Measurements from ENCODE around the gene SMIM14. TPM values are rescaled to one million over a fixed set of nuclear protein-coding genes. Genes with fewer than 3 reads are reported as not detected.

SMIM14 gene
- total RNA-seq, 1 experiment from 2014 or later, result 48.2 TPM

DNA sequence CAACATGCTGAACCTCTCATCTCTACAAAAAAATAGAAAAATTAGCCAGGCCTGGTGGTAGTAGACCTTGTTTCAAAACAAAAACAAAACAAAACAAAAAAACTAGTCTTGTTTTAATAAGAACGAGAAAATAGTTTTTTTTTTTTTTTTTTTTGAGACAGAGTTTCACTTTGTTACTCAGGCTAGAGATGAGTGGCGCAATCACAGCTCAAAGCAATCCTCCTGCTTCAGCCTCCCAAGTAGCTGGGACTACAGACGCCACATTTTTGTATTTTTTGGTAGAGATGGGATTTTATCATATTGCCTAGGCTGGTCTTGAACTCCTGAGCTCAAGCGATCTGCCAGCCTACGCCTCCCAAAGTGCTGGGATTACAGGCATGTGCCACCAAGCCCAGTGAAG, 63.7 kb downstream of the SMIM14 start:
- H3K27me3 ChIP-seq (ENCODE audit: control insufficient read depth, insufficient read depth, low read length), result no peaks in the 10 kb centered on the region
- POLR2A ChIA-PET, result interaction anchor here (0.6 kb wide), 1 partner anchor 14 kb away, joined by 3 read pairs; no protein-coding TSS in a partner anchor
- H3K4me3 ChIP-seq (ENCODE audit: low read depth in 2 of 2, low read length in 2 of 2), result no peak overlapping the region
- no peaks in the 10 kb centered on the region for H3K36me3 ChIP-seq (ENCODE audit: control insufficient read depth, insufficient read depth, low read length)
- TF ChIP-seq, protein P1, sequence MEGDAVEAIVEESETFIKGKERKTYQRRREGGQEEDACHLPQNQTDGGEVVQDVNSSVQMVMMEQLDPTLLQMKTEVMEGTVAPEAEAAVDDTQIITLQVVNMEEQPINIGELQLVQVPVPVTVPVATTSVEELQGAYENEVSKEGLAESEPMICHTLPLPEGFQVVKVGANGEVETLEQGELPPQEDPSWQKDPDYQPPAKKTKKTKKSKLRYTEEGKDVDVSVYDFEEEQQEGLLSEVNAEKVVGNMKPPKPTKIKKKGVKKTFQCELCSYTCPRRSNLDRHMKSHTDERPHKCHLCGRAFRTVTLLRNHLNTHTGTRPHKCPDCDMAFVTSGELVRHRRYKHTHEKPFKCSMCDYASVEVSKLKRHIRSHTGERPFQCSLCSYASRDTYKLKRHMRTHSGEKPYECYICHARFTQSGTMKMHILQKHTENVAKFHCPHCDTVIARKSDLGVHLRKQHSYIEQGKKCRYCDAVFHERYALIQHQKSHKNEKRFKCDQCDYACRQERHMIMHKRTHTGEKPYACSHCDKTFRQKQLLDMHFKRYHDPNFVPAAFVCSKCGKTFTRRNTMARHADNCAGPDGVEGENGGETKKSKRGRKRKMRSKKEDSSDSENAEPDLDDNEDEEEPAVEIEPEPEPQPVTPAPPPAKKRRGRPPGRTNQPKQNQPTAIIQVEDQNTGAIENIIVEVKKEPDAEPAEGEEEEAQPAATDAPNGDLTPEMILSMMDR (IDR thresholded peaks at IDR 0.05), result no peak
- no peak for TF ChIP-seq SIN3A (IDR thresholded peaks at IDR 0.05; ENCODE audit: borderline replicate concordance, insufficient read depth, low read depth, low read length)
- TF ChIP-seq TCF7L2 (IDR thresholded peaks at IDR 0.05; ENCODE audit: low read depth, low read length), result no peak
- no peak for TF ChIP-seq POLR2AphosphoS5 (IDR thresholded peaks at IDR 0.05; ENCODE audit: low read depth, low read length)
- TF ChIP-seq, protein P2, sequence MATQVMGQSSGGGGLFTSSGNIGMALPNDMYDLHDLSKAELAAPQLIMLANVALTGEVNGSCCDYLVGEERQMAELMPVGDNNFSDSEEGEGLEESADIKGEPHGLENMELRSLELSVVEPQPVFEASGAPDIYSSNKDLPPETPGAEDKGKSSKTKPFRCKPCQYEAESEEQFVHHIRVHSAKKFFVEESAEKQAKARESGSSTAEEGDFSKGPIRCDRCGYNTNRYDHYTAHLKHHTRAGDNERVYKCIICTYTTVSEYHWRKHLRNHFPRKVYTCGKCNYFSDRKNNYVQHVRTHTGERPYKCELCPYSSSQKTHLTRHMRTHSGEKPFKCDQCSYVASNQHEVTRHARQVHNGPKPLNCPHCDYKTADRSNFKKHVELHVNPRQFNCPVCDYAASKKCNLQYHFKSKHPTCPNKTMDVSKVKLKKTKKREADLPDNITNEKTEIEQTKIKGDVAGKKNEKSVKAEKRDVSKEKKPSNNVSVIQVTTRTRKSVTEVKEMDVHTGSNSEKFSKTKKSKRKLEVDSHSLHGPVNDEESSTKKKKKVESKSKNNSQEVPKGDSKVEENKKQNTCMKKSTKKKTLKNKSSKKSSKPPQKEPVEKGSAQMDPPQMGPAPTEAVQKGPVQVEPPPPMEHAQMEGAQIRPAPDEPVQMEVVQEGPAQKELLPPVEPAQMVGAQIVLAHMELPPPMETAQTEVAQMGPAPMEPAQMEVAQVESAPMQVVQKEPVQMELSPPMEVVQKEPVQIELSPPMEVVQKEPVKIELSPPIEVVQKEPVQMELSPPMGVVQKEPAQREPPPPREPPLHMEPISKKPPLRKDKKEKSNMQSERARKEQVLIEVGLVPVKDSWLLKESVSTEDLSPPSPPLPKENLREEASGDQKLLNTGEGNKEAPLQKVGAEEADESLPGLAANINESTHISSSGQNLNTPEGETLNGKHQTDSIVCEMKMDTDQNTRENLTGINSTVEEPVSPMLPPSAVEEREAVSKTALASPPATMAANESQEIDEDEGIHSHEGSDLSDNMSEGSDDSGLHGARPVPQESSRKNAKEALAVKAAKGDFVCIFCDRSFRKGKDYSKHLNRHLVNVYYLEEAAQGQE (IDR thresholded peaks at IDR 0.05; ENCODE audit: insufficient read depth in 1 of 2, low read depth in 2 of 2, low read length in 1 of 2), result no peak
- in situ Hi-C loops (cut with HindIII; ENCODE audit: low pct_unique_long_range_greater_than_20kb, low sequenced_read_pairs), result no loop called here
- no peaks in the 10 kb centered on the region for H3K4me1 ChIP-seq (ENCODE audit: control insufficient read depth, insufficient read depth, low read length)
- ATAC-seq (no peak), DNase-seq (ENCODE audit: low read depth, low spot score) (no peak)
- CTCF ChIA-PET, result interaction anchor here (0.7 kb wide), 1 partner anchor 500 kb away, joined by 3 read pairs; no protein-coding TSS in a partner anchor
- H3K27ac ChIP-seq (ENCODE audit: low read length), result no peak overlapping the region
- no peaks in the 10 kb centered on the region for H3K9me3 ChIP-seq (ENCODE audit: control insufficient read depth, insufficient read depth, low read depth, low read length)
- no TSS peak for BruUV-seq (replicated peaks)
- intact Hi-C loops (cut with micrococcal nuclease; ENCODE audit: unreplicated experiment), result no loop called here

DNA sequence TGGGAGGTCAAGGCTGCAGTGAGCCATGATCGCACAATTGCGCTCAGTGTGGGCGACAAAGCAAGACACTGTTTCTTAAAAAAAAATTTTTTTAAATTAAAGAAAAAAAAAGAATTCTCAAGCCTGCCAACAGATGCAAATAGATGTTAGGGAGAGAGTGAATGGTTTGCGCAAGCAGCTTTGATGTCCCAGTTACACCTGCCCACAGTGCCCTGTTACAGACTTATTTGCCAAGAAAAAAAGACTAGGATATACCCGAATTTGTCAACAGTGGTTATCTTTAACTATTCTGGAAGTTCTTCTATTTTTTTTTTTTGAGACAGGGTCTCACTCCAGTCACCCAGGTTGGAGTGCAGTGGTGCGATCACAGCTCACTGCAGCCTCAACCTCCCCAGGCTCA, 67.2 kb downstream of the SMIM14 start:
- DNase-seq (ENCODE audit: low read depth, low spot score) (no peak), ATAC-seq (no peak)
- Histone ChIP-seq H3K4me3 (ENCODE audit: low read depth in 2 of 2, low read length in 2 of 2) (no peak overlapping the region), H3K36me3 (ENCODE audit: control insufficient read depth, insufficient read depth, low read length) (no peaks in the 10 kb centered on the region), H3K27me3 (ENCODE audit: control insufficient read depth, insufficient read depth, low read length) (no peaks in the 10 kb centered on the region), H3K27ac (ENCODE audit: low read length) (no peak overlapping the region), H3K9me3 (ENCODE audit: control insufficient read depth, insufficient read depth, low read depth, low read length) (no peaks in the 10 kb centered on the region), H3K4me1 (ENCODE audit: control insufficient read depth, insufficient read depth, low read length) (no peaks in the 10 kb centered on the region)
- POLR2A ChIA-PET, result no interaction called here
- intact Hi-C loops (cut with micrococcal nuclease; ENCODE audit: unreplicated experiment) (no loop called here), in situ Hi-C loops (cut with HindIII; ENCODE audit: low pct_unique_long_range_greater_than_20kb, low sequenced_read_pairs) (no loop called here)
- CTCF ChIA-PET, result no interaction called here
- TF ChIP-seq TCF7L2 (IDR thresholded peaks at IDR 0.05; ENCODE audit: low read depth, low read length) (no peak), SIN3A (IDR thresholded peaks at IDR 0.05; ENCODE audit: borderline replicate concordance, insufficient read depth, low read depth, low read length) (no peak), POLR2AphosphoS5 (IDR thresholded peaks at IDR 0.05; ENCODE audit: low read depth, low read length) (no peak)
- TF ChIP-seq, protein P1 (IDR thresholded peaks at IDR 0.05), result no peak
- TF ChIP-seq, protein P2 (IDR thresholded peaks at IDR 0.05; ENCODE audit: insufficient read depth in 1 of 2, low read depth in 2 of 2, low read length in 1 of 2), result no peak
- no TSS peak for BruUV-seq (replicated peaks)
